Stimulated activated CD4-positive, alpha-beta T cell treated with anti-CD3 and anti-CD28 coated beads, Interleukin-12 subunit alpha, Interleukin-12 subunit beta, amount 100 ng/mL, for 48 hours (primary cell): ENCODE results near the gene ARHGEF17.
A peak's percentile ranks its signal among the peaks of the same experiment; 100 is the strongest.

Source experiments
- DNase-seq, 3 donors: peaks; one replicate each; pipeline ENCODE4 v3.0.0-alpha.2; 2020; ENCODE audit warnings: low read depth in 2 of 3, low spot score in 1 of 3

The ARHGEF17 gene

DNA sequence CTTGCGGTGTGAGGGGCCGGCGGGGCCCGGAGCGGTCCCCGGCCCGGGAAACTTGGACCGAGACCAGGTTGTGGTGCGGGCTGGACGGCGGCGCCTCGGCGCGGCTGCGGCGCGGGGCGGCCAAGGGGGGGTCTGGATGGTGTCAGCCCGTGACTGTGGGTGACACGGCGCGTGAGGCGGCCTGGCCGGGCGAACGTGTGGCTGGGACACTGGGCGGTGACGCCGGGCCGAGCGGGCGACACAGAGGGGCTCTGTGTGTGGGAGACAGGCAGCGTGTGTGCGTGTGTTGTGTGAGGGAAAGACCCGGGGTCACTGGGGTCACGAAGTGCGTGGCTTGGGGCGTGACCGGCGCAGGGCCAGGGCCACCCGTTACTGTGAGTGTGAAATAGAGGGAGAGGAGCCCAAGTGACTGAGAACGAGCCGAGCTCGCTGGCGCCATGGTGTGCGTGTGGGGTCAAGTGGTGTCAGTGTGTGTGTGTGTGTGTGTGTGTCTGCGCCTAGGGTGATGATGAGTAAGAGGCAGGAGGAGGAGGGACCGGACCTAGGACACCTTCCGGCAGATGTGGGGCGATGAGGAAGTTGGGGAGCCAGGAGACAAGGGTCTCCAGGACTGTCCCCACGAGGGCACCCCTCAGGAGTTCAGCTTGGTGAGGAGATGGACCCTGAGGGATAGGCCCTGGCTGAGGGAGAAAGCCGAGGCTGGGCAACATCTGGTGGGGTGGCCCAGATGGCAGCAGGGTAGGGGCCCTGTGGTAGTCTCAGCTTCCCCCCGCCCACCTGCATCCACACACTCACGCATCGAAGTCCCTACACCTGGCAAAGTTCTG is 68.9 kb downstream of the ARHGEF17 start:
- peak; percentile 38 to 52 (median 50) for DNase-seq

DNA sequence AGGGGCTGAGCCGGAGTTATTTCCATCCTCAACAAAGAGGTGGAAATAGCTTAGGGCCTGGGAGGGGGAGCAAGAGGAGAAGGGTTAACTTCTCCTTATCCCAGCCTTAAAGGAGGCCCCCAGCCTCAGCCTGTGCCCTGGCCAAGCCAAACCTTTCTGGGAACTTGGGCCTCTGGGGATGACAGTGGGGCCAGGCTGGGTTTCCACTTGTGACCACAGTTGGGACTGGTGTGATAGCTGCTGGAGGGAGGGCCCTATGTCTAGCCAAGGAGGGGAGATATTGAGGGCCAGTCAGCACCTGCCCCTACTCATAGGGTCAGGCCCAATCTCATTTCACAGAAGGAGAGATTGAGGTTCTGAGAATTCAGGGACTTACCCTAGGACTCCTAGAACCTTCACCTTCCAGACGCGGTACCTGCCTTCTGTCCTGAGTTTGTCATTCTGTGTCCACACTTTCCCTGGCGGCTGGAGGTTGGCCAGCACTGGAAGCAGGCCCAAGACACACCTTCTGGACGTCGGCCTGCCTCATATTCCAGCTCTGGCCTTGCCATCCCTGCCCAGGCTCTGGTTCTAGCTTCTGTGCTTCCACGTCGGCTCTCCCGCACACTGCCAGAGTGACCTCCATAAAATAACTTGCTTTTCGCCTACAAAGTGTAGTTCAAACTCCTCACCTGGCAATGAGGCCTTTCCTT is 71.3 kb downstream of the ARHGEF17 start:
- DNase-seq = no peak

DNA sequence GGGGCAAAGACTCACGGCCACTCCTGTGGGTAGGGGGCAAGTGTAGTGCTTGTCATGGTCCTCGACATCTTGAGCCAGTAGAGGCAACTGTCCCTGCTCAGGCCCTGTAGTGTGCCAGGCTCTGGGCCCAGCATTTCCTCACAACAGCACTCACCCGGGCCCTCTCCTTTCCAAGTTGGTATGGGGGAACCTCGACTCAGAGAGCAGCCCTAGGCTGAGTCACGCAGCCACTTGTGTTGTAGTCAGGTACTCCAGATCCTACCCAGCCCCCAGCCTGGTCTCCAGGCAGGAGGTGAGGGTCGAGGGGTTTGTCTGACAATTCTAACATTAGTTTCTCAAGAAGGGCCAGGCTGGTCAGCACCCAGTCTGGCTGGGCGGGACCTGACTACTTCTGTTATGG is 72.3 kb downstream of the ARHGEF17 start:
- DNase-seq = no peak

- DNase-seq = no peak
Measured at GRCh38 chr11:73380897-73381410, 72.9 kb downstream of the ARHGEF17 start.

DNA sequence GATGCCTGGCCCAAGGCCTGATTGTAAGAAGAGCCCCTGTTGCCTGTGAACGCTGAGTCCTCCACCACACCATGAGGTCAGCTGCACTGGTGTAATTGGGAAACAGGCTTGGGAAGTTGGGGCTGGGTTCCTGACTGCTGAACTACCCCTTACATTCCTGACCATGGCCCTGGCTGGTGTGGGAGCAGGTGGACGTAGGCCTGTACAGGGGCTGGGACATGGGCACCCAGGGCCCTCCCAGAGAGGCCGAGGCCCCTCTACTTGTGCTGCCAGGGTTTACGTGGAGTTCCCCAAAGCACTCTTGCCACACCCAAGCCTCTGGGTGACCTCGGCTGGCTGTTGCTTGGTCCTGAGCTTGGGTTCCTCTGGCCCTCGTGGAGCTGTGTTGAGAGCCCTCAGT is 73.5 kb downstream of the ARHGEF17 start:
- DNase-seq = no peak

DNA sequence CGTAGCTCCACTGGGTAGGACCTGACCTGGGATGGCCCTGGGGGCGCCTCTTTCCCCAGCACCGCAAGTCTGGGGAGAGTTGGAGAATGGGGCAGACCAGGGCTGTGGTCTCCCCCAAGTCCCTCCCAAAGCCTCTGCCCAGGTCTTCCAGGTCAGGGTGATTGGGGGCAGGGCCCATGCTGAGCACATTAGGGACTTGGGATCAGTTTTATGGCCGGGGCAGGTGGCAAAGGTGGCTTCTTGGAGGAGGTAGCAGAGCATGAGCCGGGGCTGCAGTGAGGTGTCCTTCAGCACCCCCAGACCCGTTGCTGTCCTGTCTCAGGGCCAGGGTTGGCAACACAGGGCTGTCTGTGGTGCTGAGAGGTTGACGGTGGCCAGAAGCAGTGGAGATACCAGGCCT is 74.1 kb downstream of the ARHGEF17 start:
- DNase-seq = no peak

DNA sequence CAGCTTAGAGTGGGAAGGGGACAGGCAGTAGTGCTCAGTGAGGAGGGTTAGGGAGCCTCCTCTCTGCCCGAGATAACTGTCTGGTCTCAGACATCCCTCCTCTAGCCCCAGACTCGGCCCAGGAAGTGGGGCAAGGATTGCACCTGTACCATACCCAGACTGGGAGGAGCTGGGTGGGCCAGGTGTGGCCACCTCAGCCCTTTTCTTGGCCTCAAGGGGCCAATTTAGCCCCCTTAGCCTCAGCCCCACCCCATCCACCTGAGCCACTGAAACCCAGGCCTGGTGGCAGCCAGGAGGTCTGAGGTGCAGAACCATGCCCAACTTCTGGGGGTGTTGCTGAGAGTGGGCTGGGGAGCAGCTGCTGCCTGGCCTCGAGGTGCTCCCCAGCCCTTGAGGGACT is 74.7 kb downstream of the ARHGEF17 start:
- no peak for DNase-seq

DNA sequence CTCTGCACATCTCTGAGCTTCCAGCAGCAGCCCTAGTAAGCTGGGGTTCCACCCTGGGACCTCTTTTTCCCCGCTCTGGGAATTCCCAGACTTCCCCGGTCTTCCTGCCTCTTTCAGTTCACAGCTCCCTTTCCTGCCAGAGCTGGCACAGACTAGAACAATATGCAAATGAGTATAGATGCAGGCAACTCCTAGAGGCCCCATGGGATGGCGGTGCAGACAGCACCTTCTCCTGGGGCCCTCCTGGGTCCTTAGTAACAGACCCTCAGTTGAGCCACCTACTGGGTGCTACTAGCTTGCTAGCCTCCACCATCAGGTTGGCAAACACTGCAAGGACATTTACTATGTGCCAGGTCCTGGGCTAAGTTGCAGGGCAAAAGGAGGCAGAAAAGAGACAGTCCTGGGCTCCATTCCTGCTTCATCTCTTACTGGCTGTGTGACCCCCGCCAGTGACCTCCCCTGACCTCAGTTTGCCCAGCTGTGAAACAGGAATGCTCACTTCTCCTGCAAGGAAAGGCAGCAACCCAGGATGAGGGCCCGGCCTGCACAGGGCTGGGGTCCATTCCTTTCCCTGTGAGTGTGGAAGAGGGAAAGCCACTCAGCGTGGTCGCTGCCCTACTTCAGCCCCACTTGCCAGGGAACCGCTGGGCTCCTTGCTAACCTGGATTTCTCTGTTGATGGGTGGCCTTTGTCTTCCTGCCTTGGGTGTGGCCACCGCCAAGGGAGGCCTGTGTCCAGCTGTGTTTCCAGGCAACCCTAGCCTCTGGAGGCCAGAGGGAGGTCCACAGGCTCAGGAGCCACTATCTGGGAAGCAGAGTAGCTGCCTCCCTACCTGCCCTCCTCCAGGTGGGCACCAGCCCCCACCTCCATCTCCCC is 75.4 kb downstream of the ARHGEF17 start:
- DNase-seq = no peak

- DNase-seq = no peak
Measured at GRCh38 chr11:73384125-73384441, 76.0 kb downstream of the ARHGEF17 start.

DNA sequence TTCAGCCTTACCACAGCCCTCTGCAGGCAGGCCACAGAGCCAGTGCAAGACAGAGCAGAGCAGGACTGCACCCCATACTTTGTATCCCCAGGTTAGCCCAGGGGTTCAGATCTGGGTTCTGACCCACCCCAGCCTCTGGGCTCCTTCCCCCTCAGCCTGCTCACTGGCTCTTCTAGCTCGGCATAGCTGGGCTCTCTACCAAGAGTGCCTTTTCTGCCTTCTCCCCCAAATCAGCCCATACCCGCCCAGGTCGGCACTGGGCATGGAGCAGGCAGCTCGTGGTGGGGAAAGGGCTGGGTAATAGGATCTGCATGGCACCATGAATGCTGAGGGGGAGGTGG is 76.4 kb downstream of the ARHGEF17 start:
- DNase-seq = no peak

- DNase-seq = no peak
Measured at GRCh38 chr11:73384872-73385689, 77.0 kb downstream of the ARHGEF17 start.

DNA sequence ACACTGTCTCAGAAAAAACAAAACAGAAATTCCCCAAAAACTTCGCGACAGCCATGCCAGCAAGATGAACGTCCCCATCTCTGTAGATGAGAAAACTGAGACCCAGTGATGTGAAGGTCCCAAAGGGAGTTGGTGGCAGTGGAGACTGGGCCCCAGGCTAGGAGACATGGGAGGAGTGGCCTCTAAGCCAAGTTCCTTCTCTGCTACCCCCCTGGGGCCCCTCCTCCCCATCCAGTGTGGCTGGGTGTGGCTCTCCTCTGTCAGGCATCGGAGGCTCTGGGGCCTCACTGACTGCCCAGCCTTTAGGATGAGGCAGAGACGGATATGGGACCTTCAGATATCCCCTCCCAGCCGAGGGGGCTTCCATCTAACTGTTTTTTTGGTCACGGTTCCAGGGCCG is 77.9 kb downstream of the ARHGEF17 start:
- no peak for DNase-seq

GRCh38 chr11:73386546-73386945 is 78.5 kb downstream of the ARHGEF17 start:
- DNase-seq = no peak

GRCh38 chr11:73387594-73388264 is 79.7 kb downstream of the ARHGEF17 start:
- no peak for DNase-seq

- no peak for DNase-seq
Measured at GRCh38 chr11:73388265-73389133, 80.4 kb downstream of the ARHGEF17 start.

DNA sequence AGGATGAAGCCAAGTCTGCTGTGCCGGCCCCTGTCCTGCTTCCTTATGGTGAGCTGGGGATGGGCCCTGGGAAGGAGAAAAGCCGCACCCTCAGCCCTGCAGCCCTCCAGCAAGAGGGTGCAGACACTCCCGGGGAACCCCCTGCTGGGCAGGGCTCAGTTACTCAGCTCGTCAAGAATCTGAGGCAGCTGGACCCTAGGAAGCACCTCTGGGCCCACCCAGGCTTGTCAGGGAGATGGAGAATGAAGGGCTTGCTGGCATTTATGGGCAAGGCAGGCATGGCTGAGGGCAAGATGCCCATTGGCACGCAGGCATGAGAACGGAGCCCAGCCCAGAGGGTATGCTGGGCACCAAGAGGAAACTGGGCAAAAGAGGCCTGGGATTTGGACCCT is 81.1 kb downstream of the ARHGEF17 start:
- no peak for DNase-seq

DNA sequence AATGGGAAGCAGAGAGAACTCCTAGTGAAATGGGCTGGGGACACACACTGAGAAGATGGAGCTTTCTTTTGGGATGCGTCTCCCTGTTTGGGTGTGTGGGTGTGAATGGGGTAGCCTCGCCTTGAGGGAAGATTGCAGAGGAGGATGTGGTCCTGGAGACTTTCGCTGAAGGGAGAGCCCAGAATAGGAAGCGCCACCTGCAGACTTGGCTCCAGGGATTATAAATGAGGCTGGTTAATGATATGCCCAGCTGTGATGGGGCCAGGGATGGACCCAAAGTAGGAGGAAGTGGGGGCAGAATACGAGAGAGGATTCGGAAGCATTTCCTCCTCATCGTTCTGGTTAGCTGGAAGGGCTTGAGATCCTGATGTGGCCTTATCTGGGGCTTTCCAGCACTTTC is 81.8 kb downstream of the ARHGEF17 start:
- DNase-seq = no peak

DNA sequence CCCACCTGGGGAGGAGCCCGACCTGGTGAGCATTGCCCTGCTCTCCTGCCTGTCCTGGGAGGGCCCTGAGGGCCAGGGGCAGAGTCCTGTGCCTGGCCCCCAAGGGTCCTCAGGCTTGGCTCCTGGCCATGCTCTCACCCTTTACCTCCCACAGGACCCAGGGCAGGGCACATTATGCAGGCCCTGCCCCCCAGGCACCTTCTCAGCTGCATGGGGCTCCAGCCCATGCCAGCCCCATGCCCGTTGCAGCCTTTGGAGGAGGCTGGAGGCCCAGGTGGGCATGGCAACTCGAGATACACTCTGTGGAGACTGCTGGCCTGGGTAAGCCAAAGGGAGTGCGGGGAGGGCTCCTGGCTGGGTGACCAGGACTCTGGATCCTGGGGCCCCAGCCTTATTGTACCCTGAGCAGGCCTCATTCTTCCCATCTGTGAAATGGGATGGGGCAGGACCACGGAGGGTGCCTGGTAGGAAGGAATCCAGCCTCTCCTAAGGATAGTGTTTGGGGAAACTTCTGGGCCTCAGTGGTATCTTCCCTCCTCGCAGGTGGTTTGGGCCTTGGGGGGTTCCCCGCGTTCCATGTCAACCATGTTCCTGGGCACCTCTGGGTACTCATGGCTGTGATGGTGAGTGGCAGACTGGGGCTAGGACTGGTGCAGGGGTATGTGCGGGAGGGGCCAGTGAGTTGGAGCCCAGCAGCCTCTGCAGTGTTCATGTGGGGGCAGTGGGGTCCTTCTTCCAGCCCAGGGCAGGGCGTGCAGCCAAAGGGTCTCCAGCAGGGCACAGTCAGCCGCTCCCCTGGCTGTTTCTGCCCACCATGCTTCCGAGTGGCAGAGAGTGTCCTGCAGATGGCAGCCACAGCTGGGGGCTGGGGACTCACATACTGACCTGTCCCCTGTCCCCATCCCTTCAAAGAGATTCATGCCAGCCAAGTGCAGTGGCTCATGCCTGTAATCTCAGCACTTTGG is 82.8 kb downstream of the ARHGEF17 start:
- no peak for DNase-seq
